Measurements from ENCODE around the gene MRPL43. TPM values are rescaled to one million over a fixed set of nuclear protein-coding genes. Genes with fewer than 3 reads are reported as not detected.

MRPL43 gene
- total RNA-seq, 6 experiments from 2014 or later: 37.0 to 73.5 (median 45.0) TPM

DNA sequence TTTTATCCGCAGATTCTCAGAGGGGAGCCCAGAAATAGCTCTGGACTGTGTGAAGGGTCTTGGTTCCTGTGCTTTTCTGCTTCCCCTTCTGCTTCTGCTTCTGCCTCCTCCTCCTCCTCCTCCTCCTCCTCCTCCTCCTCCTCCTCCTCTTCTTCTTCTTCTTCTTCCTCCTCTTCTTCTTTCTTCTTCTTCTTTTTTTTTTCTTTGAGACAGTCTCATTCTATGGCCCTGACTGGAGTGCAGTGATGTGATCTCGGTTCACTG is 32.1 kb upstream of the MRPL43 start:
- Histone ChIP-seq H3K27me3 (no peaks in the 10 kb centered on the region), H3K4me3 (no peak overlapping the region), H3K27ac (no peak overlapping the region), H3K36me3 (no peaks in the 10 kb centered on the region), H3K9me3 (no peaks in the 10 kb centered on the region), H3K4me1 (peaks cover 0 to 3% (median 0%) of the 10 kb centered on the region in 4 donors)
- no peak for DNase-seq
- TF ChIP-seq POLR2A (IDR thresholded peaks at IDR 0.05): no peak
- no peak for TF ChIP-seq CTCF (IDR thresholded peaks at IDR 0.05)
- intact Hi-C loops (cut with DNase I): no loop called here
- 75% methylated on average over 1 of the region's 2 CpGs for WGBS (ENCODE audit: insufficient coverage, low coverage, low lambda C conversion rate, missing lambda C conversion rate)
- no peak for ATAC-seq

- DNase-seq (peak; percentile 67 to 78 (median 77)), ATAC-seq (peak; percentile 65 to 76 (median 72))
- Histone ChIP-seq H3K4me1 (peaks cover 0 to 3% (median 0%) of the 10 kb centered on the region in 4 donors), H3K36me3 (no peaks in the 10 kb centered on the region), H3K4me3 (no peak overlapping the region), H3K27me3 (no peaks in the 10 kb centered on the region), H3K9me3 (no peaks in the 10 kb centered on the region), H3K27ac (no peak overlapping the region)
- WGBS (ENCODE audit: insufficient coverage, low coverage, low lambda C conversion rate, missing lambda C conversion rate): 50% methylated on average over 2 of the region's 45 CpGs
- TF ChIP-seq POLR2A (IDR thresholded peaks at IDR 0.05) (no peak), CTCF (IDR thresholded peaks at IDR 0.05) (peak; percentile 57 to 67 (median 62))
- intact Hi-C loops (cut with DNase I): no loop called here
These were observed 31.5 kb upstream of the MRPL43 start for GRCh38 chr10:101018600-101019439.

DNA sequence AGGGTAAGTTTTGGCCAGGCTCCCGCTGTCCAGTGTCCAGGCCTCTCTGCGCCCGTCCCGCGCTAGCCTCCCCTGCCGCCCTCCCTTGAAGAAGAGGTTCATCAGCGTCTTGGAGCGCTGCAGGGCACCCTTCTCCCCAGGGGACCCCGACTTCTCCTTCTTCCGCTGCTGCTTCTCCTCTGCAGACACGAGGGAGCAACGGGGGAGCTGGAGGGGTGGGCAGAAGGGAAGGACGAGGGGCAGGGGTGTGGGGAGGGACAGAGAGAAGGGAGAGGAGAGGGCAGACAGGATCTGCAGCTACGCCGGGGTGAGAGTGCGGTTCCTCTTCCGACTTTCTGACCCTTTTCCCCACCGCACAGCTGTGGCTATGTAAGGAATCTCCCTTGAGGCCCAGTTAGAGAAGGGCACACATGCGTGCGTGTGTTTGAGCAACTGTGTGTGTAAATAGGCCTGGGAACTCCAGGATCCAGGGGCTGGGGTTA is 30.9 kb upstream of the MRPL43 start:
- DNase-seq (no peak), ATAC-seq (no peak)
- no peaks in the 10 kb centered on the region for H3K27me3 ChIP-seq
- H3K36me3 ChIP-seq: no peaks in the 10 kb centered on the region
- no peak for TF ChIP-seq POLR2A (IDR thresholded peaks at IDR 0.05)
- TF ChIP-seq CTCF (IDR thresholded peaks at IDR 0.05): no peak
- no peaks in the 10 kb centered on the region for H3K9me3 ChIP-seq
- H3K4me3 ChIP-seq: no peak overlapping the region
- no peak overlapping the region for H3K27ac ChIP-seq
- 40% methylated on average over 2 of the region's 20 CpGs for WGBS (ENCODE audit: insufficient coverage, low coverage, low lambda C conversion rate, missing lambda C conversion rate)
- intact Hi-C loops (cut with DNase I): no loop called here
- peaks cover 0 to 4% (median 2%) of the 10 kb centered on the region in 4 donors for H3K4me1 ChIP-seq

- TF ChIP-seq CTCF (IDR thresholded peaks at IDR 0.05): no peak
- no peak for TF ChIP-seq POLR2A (IDR thresholded peaks at IDR 0.05)
- Histone ChIP-seq H3K36me3 (no peaks in the 10 kb centered on the region), H3K9me3 (no peaks in the 10 kb centered on the region), H3K27ac (no peak overlapping the region), H3K27me3 (no peaks in the 10 kb centered on the region), H3K4me3 (no peak overlapping the region), H3K4me1 (peaks cover 0 to 8% (median 2%) of the 10 kb centered on the region in 4 donors)
- DNase-seq: no peak
- intact Hi-C loops (cut with DNase I): no loop called here
- WGBS (ENCODE audit: insufficient coverage, low coverage, low lambda C conversion rate, missing lambda C conversion rate): 51% methylated on average over 3 of the region's 5 CpGs
- no peak for ATAC-seq
These were observed 29.5 kb upstream of the MRPL43 start for GRCh38 chr10:101016814-101017213.

Measured in right lobe of liver (tissue), 6 donors.